ENCODE results near the gene CNGA1.
A peak's percentile ranks its signal among the peaks of the same experiment; 100 is the strongest.

The CNGA1 gene

DNA sequence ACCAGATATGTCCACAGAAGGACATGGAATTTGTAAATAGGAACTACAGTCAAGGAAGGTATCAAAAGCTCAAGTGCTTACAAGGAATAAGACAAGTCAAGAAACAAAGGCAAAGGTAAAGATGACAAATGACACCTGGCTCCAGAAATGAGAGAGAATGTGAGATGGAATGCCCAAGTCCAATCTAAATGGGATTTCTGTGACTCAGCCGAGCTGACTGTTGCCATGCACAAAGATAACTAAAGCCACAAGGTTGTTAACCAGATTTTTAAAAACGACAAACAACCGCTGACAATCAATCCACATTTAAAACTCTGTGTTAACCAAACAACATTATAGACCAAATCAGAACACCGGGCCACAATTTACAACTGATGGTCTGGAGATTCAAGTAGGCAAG lies 103.2 kb downstream of the CNGA1 start:
- DNase-seq (ENCODE audit: low spot score) = peak; percentile 2

DNA sequence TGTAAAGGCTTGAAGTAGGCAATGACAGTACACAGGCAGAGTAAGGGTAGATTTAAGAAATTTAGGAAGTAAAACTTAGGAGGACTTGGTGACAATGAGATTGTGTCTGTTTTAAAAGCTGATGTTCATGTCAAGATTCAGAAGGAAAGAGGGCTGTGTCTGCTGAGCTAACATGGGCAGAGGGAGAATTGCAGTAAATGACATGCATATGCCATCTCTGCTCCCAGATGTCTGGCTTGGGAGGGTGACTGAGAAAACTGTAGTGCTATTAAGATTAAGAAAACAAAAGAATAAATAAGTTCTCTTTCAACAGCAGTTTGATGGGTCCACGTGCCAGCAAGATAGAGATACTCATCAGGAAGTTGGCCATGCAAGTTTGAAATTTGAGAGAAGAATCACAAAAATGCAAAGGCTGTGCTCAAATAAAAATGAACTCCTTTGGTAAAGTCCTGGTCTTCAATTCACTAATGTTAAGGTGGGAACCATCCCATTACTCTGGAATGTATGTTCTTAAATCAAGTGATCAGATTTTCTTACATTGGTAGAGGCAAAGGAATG lies 109.3 kb downstream of the CNGA1 start:
- no peak for DNase-seq (ENCODE audit: low spot score)

DNA sequence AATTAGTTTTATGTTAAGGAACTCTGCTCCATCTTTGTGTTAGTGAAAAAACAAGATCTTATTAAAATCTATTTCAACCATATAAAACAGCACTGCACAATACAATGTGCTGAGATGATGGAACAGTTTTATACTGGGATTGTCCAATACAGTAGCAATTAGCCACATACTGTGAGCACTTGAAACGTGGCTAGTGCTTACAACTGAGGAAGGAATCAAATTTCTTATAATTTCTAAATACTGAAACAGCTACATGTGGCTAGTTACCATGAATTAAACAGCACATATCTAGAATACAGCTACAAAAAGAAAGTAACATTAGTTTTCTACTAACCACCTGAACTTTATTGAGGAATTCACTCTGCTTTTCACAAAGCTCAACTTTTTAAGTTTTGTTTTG lies 116.8 kb downstream of the CNGA1 start:
- DNase-seq (ENCODE audit: low spot score) = no peak

GRCh38 chr4:47891928-47892327 lies 124.6 kb downstream of the CNGA1 start:
- DNase-seq (ENCODE audit: low spot score) = no peak

Measured in SK-N-DZ (cell line).